NCI-H187 (cell line): ENCODE results near the gene NMRK2.

Source experiments
- DNase-seq, 2 experiments: peaks; one replicate each; lab custom pipeline; 2025; lab: John Stamatoyannopoulos, UW

Gene NMRK2

GRCh38 chr19:3981736-3982681 is 49.1 kb downstream of the NMRK2 start:
- DNase-seq: no peak

GRCh38 chr19:3982701-3983541 is 50.1 kb downstream of the NMRK2 start:
- no peak for DNase-seq

DNA sequence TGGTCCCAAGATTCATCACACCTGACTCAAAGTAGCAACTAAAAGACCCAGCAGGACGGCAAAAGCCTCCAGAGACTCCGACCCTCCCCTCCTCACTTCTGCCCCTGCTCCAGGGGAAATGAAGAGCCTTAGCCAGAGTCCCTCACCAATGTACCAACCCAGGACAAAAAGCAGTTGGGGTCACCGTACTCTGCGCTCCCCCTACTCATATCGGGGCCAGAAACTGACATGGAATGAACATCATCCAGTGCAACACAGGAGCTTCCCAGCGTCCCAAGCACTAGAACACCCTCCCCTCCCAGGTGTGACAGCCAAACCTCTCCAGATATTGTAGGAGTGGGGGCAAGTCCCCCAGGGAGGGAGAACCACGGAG is 50.7 kb downstream of the NMRK2 start:
- no peak for DNase-seq

DNA sequence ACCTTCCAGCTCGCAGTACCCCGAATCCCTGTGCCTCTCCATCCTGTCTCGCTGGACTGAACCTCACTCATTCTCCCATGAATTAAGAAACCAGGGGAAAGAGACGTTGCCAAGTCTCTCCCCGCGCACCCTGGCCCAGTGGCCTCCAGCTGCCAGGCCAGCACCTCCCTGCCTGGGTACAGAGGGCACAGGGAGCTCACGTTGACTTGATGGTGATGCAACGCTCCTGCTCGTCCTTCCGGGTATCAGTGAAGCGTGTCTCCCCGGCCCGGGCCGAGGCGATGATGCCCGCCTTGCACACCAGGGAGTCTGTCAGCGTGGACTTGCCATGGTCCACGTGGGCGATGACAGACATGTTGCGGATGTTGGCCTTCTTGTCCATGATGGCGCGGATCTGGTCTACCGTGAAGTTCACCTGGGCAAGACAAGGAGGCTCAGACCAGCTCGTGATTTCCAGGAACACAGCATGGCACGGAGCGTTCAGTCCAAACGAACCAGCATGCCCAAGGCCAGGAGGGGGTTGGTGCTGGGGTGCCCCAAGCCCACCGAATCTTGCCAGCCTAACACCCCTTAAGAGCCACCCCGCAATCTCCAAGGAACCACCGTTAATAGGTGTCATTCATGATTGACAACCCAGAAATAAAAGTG is 51.2 kb downstream of the NMRK2 start:
- DNase-seq: no peak

- no peak for DNase-seq
Observed at GRCh38 chr19:3984584-3984907, 51.7 kb downstream of the NMRK2 start.

GRCh38 chr19:3984908-3985642 is 52.2 kb downstream of the NMRK2 start, which contains the start of gene EEF2:
EEF2 (minus strand) TSS chr19:3985463; CDS start chr19:3985380, 83 bp downstream.
- DNase-seq: peak; percentile 87 to 88

DNA sequence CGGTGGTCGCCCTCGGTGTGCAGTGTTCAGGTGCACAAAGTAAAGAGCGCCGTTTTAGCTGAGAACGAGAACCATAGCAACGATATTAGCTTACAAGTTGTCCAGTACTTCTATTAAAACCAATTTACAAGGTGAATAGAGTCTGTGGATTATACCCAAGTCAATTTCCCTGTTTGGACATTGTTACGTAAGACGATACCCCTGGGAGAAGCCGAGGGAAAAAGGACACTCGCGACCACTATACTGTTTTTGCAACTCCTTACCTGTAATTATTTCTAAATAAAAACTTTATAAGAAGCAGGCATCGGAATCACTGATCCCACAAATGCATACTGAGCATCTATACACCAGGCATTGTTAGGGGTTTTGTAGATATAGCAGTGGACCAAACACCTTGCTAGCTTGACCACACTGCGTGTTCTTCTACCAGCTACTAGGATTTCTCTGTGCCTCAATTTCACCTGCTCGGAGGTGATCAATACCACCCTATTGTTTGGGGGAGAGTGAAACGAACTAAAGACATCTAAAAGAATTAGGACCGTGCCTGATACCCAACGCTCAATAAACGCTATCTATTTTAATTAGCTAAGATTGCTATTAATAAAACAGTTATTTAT is 52.9 kb downstream of the NMRK2 start:
- DNase-seq: no peak

GRCh38 chr19:3986260-3987041 is 53.6 kb downstream of the NMRK2 start:
- DNase-seq: peak; percentile 67 to 94

DNA sequence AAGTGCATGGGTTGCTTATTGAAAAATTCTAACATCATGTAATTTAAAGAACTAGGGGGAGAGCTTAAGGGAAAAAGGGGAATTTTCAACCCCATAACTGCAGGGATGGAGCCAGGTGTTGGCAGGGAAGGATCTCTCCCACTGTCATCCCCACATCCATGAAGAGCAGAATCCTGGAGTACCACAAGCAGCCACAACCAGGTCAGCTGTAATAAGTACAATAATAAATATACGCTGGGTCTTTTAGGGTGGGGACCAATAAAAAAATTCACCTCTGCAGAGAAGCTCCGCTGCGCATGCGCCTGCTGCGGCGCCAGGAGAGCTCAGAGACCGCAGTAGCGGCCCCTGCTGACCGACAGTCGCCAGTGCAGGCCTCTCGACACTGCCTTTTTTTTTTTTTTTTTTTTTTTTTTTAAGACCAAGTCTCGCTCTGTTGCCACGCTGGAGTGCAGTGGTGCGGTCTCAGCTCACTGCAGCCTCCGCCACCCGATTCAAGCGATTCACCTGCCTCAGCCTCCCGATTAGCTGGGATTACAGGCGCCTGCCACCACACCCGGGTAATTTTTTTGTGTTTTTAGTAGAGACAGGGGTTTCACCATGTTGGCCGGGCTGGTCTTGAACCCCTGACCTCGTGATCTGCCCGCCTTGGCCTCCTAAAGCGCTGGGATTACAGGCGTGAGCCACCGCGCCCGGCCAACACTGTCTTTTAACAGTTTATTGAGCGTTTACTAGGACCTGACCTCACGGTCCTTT is 54.9 kb downstream of the NMRK2 start:
- peak; percentile 74 to 82 for DNase-seq

DNA sequence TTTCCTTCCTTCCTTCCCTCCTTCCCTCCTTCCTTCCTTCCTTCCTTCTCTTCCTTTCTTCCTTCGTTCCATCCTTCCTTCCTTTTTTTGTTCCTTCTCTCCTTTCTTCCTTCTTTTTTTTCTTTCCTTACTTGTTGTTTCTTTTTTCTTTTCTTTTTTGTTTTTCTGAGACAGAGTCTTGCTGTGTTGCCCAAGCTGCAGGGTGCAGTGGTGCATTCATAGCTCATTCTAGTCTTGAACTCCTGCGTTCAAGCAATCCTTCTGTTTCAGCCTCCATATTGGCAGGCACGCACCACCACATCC is 57.9 kb downstream of the NMRK2 start:
- no peak for DNase-seq
